HL-60 (cell line): Measurements from ENCODE around the gene VRK3.

ENCODE experiments used
- DNase-seq, 2 experiments: peaks; one replicate each; pipeline ENCODE4 v3.0.0-alpha.2; 2010 to 2020; ENCODE audit warnings: low read depth in 1 of 2, low spot score in 1 of 2
- H3K27ac ChIP-seq: fragments of 250-450 bp; sonication (Bioruptor Pico); replicated peaks from 2 replicates; pipeline ENCODE4 v1.5.1; 2020; ENCODE audit warnings: mild to moderate bottlenecking, moderate library complexity
- H3K27me3 ChIP-seq: fragments of 250-450 bp; sonication (Bioruptor Pico); 2 replicates; pipeline ENCODE4 v1.5.1; 2021; ENCODE audit warnings: mild to moderate bottlenecking, moderate library complexity; ENCODE audit not compliant: insufficient read depth, poor library complexity, severe bottlenecking
- H3K4me3 ChIP-seq: replicated peaks from 2 replicates; pipeline ENCODE4 v1.5.1; 2011; ENCODE audit warnings: mild to moderate bottlenecking, control low read depth, low read length; ENCODE audit not compliant: insufficient read depth
- CTCF ChIP-seq: IDR thresholded peaks from one replicate; pipeline ENCODE4 v1.5.1; 2011; ENCODE audit warnings: low read length, control low read depth, inconsistent platforms; ENCODE audit not compliant: insufficient read depth
- GABPA ChIP-seq: IDR thresholded peaks from 2 replicates; pipeline ENCODE4 v1.6.1; 2012; ENCODE audit warnings: low read depth
- POLR2AphosphoS5 ChIP-seq: IDR thresholded peaks from 2 replicates; pipeline ENCODE4 v1.6.1; 2012; ENCODE audit warnings: low read depth
- SPI1 ChIP-seq: IDR thresholded peaks from 2 replicates; pipeline ENCODE4 v1.6.1; 2012; ENCODE audit warnings: low read depth, mild to moderate bottlenecking, borderline replicate concordance
- TF ChIP-seq, protein P1 (sequence below): IDR thresholded peaks from 2 replicates; pipeline ENCODE4 v1.6.1; 2012; ENCODE audit warnings: low read depth; ENCODE audit not compliant: insufficient replicate concordance

The VRK3 gene

DNA sequence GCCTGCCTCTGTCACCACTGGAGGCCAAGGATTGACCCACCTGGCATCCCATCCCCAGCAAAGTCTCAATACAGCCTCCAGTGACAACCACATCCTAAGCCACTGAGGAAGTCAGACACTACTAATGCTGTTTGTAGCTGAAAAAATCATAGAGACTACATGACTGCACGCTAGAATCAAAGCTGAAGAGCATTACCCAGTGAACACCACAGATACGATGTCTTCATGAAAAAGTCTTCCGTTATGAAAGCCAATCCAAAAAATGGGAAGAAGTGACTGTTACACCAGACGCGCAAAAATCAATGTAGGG lies 84.7 kb downstream of the VRK3 start:
- Histone ChIP-seq H3K4me3 (no peak overlapping the region), H3K27ac (no peak overlapping the region), H3K27me3 (no peaks in the 10 kb centered on the region)
- TF ChIP-seq SPI1 = no peak
- TF ChIP-seq CTCF = no peak
- no peak for TF ChIP-seq POLR2AphosphoS5
- no peak for TF ChIP-seq GABPA
- TF ChIP-seq, protein P1, sequence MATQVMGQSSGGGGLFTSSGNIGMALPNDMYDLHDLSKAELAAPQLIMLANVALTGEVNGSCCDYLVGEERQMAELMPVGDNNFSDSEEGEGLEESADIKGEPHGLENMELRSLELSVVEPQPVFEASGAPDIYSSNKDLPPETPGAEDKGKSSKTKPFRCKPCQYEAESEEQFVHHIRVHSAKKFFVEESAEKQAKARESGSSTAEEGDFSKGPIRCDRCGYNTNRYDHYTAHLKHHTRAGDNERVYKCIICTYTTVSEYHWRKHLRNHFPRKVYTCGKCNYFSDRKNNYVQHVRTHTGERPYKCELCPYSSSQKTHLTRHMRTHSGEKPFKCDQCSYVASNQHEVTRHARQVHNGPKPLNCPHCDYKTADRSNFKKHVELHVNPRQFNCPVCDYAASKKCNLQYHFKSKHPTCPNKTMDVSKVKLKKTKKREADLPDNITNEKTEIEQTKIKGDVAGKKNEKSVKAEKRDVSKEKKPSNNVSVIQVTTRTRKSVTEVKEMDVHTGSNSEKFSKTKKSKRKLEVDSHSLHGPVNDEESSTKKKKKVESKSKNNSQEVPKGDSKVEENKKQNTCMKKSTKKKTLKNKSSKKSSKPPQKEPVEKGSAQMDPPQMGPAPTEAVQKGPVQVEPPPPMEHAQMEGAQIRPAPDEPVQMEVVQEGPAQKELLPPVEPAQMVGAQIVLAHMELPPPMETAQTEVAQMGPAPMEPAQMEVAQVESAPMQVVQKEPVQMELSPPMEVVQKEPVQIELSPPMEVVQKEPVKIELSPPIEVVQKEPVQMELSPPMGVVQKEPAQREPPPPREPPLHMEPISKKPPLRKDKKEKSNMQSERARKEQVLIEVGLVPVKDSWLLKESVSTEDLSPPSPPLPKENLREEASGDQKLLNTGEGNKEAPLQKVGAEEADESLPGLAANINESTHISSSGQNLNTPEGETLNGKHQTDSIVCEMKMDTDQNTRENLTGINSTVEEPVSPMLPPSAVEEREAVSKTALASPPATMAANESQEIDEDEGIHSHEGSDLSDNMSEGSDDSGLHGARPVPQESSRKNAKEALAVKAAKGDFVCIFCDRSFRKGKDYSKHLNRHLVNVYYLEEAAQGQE = no peak
- DNase-seq = no peak

DNA sequence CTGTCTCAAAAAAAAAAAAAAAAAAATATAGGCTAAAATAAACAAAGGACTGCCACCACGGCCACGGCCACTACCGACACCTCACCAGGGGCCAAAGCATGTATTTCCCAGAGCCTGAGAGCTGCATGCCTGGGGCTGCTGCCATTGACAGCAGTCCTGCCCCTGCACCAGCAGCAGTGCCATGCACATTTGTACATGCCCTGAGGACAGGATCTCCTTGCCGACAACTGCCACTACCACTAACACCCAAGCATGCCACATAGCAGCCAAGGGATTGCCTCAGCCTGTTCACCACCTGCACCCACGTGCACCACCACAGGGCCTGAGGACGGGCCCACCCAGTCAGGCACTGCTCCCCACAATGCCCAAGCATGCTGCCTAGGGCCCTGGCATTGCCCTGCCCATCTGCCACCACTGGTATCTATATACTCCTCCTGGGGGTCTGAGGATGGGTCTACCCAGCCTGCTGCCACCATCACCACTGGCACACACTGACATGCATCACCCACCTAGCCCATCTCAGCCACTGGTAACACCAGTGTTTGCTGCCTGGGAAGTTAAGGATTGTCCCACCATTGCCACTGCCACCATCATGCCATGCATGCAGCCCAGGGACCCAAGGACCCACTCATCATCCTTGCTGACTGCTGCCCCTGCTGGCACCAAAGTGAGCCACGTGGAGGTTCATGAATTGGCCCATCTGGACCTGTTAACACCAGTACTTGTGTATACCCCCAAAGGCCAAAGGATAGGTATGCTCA lies 85.3 kb downstream of the VRK3 start:
- DNase-seq = no peak
- no peak overlapping the region for H3K27ac ChIP-seq
- TF ChIP-seq CTCF (no peak), GABPA (no peak), SPI1 (no peak)
- TF ChIP-seq, protein P1 = no peak
- no peak overlapping the region for H3K4me3 ChIP-seq
- no peaks in the 10 kb centered on the region for H3K27me3 ChIP-seq

- no peak overlapping the region for H3K4me3 ChIP-seq
- H3K27me3 ChIP-seq = no peaks in the 10 kb centered on the region
- DNase-seq = no peak
- H3K27ac ChIP-seq = no peak overlapping the region
- TF ChIP-seq, protein P1 = no peak
- TF ChIP-seq CTCF (no peak), SPI1 (no peak), POLR2AphosphoS5 (no peak), GABPA (no peak)
Measured at GRCh38 chr19:49938662-49939061, 86.5 kb downstream of the VRK3 start.
